Measurements from ENCODE around the gene TRIM46. TPM values are rescaled to one million over a fixed set of nuclear protein-coding genes. Genes with fewer than 3 reads are reported as not detected.

TRIM46 gene
- polyA plus RNA-seq, 1 donor (not counting 4 experiments of a cell fraction or from before 2014, with no cell fraction given) = 1.7 TPM

GRCh38 chr1:155175927-155176371 lies 2.3 kb downstream of the TRIM46 start:
- Histone ChIP-seq H3K9me1 (ENCODE audit: control insufficient read depth, extremely low read depth, insufficient read depth, low read length) (no peaks in the 10 kb centered on the region), H4K20me1 (ENCODE audit: control insufficient read depth, extremely low read depth, insufficient read depth, low read length) (no peaks in the 10 kb centered on the region), H3K9me3 (ENCODE audit: control insufficient read depth, low read depth, low read length) (no peaks in the 10 kb centered on the region), H3K4me1 (ENCODE audit: control insufficient read depth, extremely low read depth, insufficient read depth, low read length) (peaks cover 23% of the 10 kb centered on the region), H3K27me3 (ENCODE audit: control insufficient read depth, extremely low read depth, insufficient read depth, low read length) (no peaks in the 10 kb centered on the region), H3K4me2 (ENCODE audit: control insufficient read depth, extremely low read depth, insufficient read depth, low read depth, low read length) (no peak overlapping the region), H3K4me3 (ENCODE audit: control insufficient read depth in 2 of 3, extremely low read depth in 1 of 3, insufficient read depth in 2 of 3, low read depth in 1 of 3, low read length in 3 of 3) (no peak overlapping the region), H3K79me2 (ENCODE audit: control insufficient read depth, insufficient read depth, low read length) (peaks cover 16% of the 10 kb centered on the region), H3K27ac (ENCODE audit: control insufficient read depth, insufficient read depth, low read length) (no peak overlapping the region), H2AFZ (ENCODE audit: control insufficient read depth, low read length) (no peak overlapping the region), H3K9ac (ENCODE audit: control insufficient read depth, extremely low read depth, insufficient read depth, low read length) (no peak overlapping the region), H3K36me3 (ENCODE audit: control insufficient read depth in 2 of 2, extremely low read depth in 1 of 2, insufficient read depth in 2 of 2, low read length in 2 of 2) (peaks cover 4 to 10% of the 10 kb centered on the region in 2 experiments)
- DNase-seq (ENCODE audit: low read depth, low spot score) (no peak), FAIRE-seq (no peak)
- dilution Hi-C loops (cut with MboI; ENCODE audit: extremely low pct_ligation_motif_present, low sequenced_read_pairs) = no loop called here
- peak in 1 of 3 experiments; percentile 40 for TF ChIP-seq CTCF (optimal IDR thresholded peaks at IDR 0.05 in 1 of 3, IDR thresholded peaks at IDR 0.05 in 1 of 3, conservative IDR thresholded peaks at IDR 0.05 in 1 of 3; ENCODE audit: extremely low read depth in 1 of 3, insufficient read depth in 2 of 3, low read length in 3 of 3)
- no peak for TF ChIP-seq EZH2 (IDR thresholded peaks at IDR 0.05; ENCODE audit: low read length)

- Histone ChIP-seq H3K79me2 (ENCODE audit: control insufficient read depth, insufficient read depth, low read length) (peaks cover 14% of the 10 kb centered on the region), H4K20me1 (ENCODE audit: control insufficient read depth, extremely low read depth, insufficient read depth, low read length) (no peaks in the 10 kb centered on the region), H2AFZ (ENCODE audit: control insufficient read depth, low read length) (no peak overlapping the region), H3K9ac (ENCODE audit: control insufficient read depth, extremely low read depth, insufficient read depth, low read length) (peak overlapping the region; percentile 9), H3K9me3 (ENCODE audit: control insufficient read depth, low read depth, low read length) (no peaks in the 10 kb centered on the region), H3K36me3 (ENCODE audit: control insufficient read depth in 2 of 2, extremely low read depth in 1 of 2, insufficient read depth in 2 of 2, low read length in 2 of 2) (peaks cover 4 to 10% of the 10 kb centered on the region in 2 experiments), H3K27me3 (ENCODE audit: control insufficient read depth, extremely low read depth, insufficient read depth, low read length) (no peaks in the 10 kb centered on the region), H3K27ac (ENCODE audit: control insufficient read depth, insufficient read depth, low read length) (no peak overlapping the region), H3K4me3 (ENCODE audit: control insufficient read depth in 2 of 3, extremely low read depth in 1 of 3, insufficient read depth in 2 of 3, low read depth in 1 of 3, low read length in 3 of 3) (no peak overlapping the region), H3K4me2 (ENCODE audit: control insufficient read depth, extremely low read depth, insufficient read depth, low read depth, low read length) (no peak overlapping the region), H3K9me1 (ENCODE audit: control insufficient read depth, extremely low read depth, insufficient read depth, low read length) (no peaks in the 10 kb centered on the region), H3K4me1 (ENCODE audit: control insufficient read depth, extremely low read depth, insufficient read depth, low read length) (peaks cover 23% of the 10 kb centered on the region)
- TF ChIP-seq CTCF (optimal IDR thresholded peaks at IDR 0.05 in 1 of 3, IDR thresholded peaks at IDR 0.05 in 1 of 3, conservative IDR thresholded peaks at IDR 0.05 in 1 of 3; ENCODE audit: extremely low read depth in 1 of 3, insufficient read depth in 2 of 3, low read length in 3 of 3) (peak; percentile 95 to 99 (median 98)), EZH2 (IDR thresholded peaks at IDR 0.05; ENCODE audit: low read length) (no peak)
- dilution Hi-C loops (cut with MboI; ENCODE audit: extremely low pct_ligation_motif_present, low sequenced_read_pairs) = no loop called here
- FAIRE-seq (peak; percentile 78), DNase-seq (ENCODE audit: low read depth, low spot score) (no peak)
These were observed 3.0 kb downstream of the TRIM46 start for GRCh38 chr1:155176544-155177071.

Measured in keratinocyte (primary cell).